Stimulated activated CD4-positive, alpha-beta T cell treated with anti-CD3 and anti-CD28 coated beads, Interleukin-12 subunit alpha, Interleukin-12 subunit beta, amount 100 ng/mL, for 48 hours (primary cell): Measurements from ENCODE around the gene TTC9.
A peak's percentile ranks its signal among the peaks of the same experiment; 100 is the strongest.

Experiments used
- DNase-seq, 3 donors: peaks; one replicate each; pipeline ENCODE4 v3.0.0-alpha.2; 2020; ENCODE audit warnings: low read depth in 2 of 3, low spot score in 1 of 3

The TTC9 gene

DNA sequence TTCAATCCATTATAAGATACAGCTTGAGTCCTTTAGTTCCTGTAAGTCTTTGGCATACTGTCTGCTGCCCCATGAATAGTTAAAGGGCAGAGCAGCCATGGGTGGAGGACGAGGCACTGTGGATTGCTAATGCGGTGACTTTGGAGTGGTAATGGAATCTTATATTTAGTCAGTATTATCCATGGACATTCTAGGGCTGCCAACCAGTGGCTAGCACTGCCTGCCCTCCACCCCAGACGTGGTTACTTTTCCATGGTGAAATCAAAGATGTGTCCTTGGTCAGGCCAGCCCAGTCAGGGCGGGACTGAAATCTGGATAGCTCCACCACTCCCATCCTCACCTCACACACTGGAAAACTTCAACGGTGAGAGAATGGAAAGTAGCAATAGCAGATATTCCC is 2.3 kb downstream of the TTC9 start:
- no peak for DNase-seq

DNA sequence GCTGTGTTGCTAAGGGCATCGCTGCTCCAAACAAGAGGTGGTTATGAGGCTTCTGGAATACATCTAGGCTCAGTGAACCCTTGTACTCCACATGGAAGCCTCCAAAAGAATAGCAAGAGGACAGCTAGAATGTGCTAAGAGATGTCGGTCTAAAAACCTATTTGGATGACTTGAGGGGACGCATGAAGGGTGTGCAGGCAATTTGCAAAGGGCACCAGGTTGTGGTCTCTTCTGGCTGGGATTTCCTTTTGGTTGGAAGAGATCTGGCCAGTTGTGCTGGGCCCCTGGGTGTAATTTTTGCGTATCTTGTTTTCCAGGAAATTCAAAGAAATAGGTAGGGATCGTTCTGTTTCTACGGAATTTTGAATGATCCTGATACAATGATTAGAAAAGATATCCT is 4.2 kb downstream of the TTC9 start:
- no peak for DNase-seq

DNA sequence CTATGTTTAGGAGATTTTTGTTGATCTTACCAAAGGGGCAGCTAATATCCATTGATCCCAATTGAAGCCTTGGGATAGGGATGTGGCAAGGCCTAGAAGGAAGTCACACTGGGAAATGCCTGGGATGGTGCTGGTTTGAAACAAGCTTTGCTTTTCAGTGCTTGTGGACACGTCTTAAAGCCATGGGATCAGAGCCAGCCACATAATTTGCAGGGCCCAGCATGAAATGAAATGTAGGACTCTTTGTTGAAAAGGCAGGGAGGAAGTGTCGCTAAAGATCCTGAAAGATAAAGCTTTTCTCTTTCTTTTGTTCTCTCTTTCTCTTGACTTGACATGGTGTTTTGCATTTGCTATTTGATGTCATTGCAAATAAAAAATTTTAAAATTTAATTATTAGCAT is 5.0 kb downstream of the TTC9 start:
- no peak for DNase-seq

DNA sequence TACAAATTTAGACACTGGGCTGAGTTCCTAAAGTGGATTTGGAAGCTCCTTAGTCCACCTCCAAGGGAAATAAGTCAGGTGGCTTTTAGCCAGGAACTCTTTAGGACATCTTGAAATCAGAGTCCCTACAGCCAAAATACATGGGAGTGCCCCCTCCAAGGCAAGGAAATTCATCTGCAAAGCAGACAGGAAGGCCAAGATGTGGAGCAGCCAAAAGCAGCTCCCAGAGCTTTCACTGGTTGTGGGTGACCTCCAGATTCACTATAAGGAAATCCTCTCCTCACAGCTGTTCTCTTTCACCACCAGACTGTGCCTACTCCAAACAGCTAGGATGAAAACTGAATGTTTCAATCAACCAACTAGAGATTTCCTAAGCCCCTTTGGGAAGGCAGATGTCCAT is 6.6 kb downstream of the TTC9 start:
- no peak for DNase-seq

DNA sequence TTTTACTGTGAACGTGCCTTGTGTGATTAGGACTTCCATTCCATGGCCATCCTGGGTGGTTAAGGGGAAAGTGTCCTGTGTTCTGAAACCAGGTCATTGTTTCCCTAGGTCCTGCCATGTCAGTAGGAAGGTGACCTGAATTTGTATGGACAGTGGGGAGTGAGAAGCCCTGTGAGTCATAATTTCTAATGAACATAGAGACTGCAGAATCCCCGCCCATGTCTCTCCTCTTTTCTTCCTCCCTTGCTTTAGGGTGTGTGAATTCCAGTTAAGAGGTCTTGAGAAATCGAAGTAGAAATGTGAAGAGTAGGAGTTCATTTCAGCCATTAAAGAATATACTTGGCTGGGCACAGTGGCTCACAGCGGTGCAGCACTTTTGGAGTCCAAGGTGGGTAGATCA is 8.1 kb downstream of the TTC9 start:
- no peak for DNase-seq

DNA sequence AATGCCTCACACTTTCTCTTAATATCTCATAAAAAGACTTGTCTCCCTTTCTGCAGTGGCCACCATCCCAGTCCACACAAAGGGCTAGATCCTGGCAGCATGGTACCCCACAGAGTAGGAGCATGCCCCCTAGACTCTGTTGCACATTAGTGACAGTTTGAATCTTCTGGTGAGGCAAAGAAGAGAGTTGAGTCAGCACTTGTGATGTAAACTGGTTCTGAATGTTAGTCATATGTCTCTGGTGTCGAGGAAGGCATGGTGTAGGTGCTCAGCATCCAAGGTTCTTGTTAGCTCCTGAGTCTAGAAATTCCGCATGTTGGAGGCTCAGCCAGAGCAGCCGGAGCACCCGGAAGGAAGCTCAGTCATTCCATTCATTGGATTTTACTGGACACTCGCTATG is 9.8 kb downstream of the TTC9 start:
- no peak for DNase-seq

DNA sequence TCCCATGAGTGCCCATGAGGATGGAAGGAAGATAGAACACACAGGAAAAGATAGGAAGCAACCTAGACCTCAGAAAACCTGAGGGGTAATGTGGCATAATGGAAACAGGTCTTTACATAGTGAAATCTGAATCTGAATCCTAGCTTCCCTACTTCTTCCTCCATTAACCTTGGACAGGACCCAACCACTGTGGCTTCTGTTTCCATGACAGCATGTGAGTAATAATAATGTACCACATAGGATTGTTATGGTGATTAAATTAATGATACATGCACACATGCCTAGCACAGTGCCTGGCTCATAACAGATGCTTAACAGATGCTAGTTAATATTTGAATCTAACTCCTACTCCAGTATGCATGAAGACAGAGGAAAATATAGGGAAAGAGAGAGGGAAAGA is 11.2 kb downstream of the TTC9 start:
- no peak for DNase-seq

DNA sequence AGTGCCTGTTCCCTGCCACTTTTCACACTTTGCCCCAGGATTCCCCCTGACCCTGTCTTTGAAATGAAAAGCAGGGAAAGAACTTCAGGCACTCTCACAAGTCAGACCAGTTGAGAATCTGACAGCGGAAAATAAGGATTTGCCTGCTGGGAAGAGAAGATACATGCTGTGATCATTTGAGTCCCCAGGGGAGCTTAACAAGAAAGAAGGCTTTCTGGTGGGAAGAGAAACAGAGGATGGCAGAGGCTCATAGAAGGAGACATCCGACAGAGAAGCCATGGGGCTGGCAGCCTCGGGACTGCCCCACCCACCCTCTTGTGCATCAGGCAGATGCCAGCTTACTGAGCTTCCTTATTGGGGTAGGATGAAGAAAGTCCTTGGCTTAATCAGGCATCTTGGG is 11.9 kb downstream of the TTC9 start:
- no peak for DNase-seq

DNA sequence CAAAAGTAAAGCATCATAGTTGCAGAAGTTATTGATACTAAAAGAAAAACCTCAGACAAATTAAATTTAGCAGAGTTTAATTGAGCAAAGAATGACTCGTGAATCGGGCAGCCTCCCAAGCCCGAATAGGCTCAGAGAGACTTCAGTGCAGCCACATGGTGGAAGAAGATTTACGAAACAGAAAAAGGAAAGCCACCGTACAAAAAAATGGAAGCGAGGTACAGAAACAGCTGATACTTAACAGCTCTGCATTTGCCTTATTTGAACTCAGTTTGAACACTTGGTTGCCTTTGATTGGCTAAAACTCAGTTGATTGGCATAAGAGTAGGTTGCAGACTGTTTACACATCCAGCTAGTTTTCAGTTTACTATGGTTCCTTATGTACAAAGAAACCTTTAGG is 12.9 kb downstream of the TTC9 start:
- DNase-seq, result no peak

DNA sequence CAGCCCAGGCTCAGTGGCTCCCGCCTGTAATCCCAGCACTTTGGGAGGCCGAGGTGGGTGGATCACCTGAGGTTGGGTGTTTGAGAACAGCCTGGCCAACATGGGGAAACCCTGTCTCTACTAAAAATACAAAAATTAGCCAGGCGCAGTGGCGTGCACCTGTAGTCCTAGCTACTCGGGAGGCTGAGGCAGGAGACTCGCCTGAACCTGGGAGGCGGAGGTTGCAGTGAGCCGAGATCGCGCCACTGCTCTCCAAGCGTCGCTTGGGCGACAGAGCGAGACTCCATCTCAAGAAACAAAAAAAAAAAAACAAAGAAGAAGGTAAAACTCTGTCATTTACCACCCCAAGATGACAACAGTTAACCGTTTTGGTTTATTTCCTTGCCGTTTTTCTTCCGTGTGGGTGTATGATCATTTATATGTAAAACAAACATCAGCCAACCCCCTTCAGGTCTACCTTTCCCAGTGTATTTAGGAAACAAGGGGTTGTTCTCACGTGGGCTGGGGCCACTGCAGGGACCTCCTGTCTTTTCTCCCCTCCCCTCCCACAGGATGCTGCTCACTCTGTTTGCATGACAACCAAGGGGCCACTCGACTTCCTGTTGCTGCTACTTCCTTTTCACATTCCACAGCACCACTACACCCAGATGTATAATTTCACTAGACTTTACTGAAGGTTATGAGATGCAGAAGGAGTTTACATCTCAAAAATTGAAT is 13.6 kb downstream of the TTC9 start:
- DNase-seq, result peak; percentile 51 to 66 (median 51)

DNA sequence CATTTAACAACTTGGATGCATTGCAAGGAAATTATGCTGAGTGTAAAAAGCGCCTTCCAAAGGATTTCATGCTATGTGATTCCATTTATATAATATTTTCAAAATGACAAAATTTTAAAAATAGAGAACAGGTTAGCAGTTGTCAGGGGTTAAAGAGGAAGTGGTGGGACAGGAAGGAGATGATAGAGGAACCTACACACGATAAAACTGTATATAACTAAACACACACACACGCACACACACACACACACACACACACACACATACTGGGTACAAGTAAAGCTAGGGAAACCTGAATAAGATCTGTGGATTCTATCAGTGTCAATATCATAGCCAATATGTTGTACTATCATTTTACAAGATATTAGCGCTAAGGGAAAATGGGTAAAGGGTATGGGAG is 17.2 kb downstream of the TTC9 start:
- no peak for DNase-seq

DNA sequence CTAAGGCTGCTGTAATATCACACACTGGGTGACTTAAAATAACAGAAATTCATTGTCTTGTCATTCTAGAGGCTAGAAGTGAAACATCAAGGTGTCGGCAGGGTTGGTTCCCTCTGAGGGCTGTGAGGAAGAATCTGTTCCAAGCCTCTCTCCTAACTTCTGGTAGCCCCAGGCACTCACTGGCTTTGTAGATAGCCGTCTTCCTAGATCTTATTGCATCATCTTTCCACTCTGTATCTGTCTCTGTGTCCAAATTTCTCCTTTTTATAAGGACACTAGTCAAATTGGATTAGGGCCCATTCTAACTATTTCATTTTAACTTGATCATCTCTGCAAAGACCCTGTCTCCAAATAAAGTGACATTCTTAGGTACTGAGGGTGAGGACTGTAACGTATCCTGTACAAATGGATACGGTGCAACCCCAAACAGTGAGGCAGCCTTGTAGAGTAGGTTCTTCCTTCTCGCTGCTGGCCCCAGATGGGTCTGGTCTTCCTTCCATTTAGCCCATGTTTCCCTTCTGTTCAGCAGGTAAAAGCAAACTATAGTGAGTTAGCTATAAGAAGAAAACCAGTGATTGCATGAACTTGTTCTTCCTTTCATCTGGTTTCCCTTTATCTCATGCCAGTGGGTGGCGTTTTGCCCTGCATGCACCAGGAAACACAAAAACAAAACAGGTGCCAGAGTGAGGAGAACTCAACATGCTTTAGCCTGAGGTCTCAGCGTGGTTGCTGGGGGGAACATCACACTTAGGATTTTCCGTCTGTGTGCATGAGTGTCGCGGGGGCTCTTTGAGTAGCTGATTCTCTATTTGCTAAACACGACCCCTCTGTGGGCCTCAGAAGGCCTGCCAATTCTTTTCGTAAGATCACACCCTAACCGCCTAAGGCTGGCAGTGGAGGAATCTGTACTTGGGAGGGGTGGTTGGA is 19.5 kb downstream of the TTC9 start:
- no peak for DNase-seq

DNA sequence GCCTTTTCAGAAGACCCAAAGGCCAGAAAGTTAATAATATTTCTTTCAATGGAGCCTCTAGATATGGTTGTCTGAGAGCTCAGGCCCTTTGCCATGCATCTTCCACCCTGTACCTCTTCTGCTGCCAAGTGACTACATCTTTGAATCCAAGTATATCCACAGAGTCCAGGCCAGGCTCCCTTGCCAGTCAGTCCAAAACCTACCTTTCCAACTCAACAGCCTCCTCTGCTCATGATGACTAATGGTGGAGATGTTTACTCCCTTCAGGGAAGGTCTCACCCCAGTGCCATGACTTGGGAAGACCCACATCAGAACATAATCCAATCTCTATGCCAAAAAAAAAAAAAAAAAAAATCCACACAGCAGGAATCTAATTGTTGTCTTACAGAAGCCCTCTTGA is 20.4 kb downstream of the TTC9 start:
- DNase-seq, result no peak

DNA sequence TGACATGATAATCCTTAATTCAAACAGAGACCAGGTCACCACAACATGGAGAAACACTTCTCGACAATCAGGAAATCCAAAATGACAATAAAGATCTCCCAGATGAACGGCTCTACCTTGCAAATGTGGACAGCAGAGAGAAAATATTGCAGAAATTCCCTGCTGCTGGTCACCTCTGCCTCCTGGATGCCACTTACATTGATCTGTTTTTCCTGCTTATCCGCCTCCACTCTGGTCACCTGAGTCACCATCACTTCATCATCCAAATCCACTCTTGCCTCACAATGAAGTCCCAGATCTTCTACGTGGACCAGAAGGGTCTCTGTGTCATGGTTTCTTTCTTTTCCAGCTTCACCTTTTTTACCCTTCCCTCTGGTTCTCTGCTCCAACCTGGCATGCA is 21.1 kb downstream of the TTC9 start:
- no peak for DNase-seq

DNA sequence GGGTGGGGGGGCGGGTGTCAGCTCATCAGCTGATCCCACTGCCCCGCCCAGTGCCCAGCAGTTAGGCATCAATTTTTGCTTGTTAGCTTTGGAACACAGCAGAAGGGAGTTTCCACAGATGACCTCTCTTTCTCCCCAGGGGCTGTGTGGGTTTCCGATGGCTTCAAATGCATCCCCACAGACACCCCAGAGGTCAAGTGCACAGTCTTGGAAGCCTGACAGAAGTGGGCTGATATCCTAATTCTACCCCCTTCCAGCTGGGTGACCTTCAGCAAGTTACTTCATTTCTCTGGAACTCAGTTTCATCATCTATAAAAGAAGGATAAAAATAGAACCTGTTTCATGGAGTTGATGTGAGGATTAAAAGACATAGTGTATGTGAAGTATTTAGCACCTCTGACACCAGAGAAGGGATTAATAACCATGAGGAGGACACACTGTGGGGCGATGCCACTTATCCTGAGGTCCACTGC is 22.0 kb downstream of the TTC9 start:
- DNase-seq, result no peak

DNA sequence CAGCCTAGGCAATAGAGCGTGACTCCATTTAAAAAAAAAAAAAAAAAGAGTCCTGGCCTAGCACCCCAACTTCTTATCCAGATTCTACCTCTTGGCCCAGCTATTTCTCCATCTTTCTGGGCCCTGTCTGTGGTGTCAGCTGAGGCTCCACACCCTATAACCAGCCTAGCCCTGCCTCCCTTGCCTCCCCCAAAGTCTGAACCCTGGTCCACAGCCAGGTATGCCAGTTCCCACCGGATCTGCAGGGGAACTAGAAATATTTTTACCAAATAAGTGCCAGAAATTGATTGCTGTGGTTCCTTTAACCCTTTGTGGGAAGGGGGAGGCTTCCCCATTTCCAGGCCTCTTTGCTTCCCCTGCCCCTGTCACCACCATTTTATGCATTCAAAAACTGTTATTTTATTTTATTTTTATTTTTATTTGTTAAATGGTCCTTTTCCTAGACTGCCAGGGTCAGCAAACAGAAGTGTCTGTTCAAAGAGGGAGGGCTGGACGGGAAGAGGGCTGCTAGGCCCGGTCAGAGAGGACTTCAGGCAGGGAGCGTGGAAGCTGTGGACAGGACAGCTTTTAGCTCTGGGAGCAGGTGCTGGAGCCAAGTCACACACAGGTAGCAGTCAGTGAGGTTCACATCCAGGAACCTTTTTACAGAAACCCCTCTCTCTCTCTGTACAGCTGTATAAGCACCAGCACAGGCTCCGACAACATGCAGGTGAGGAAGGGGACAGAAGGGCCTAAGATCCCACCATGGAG is 23.2 kb downstream of the TTC9 start:
- no peak for DNase-seq

DNA sequence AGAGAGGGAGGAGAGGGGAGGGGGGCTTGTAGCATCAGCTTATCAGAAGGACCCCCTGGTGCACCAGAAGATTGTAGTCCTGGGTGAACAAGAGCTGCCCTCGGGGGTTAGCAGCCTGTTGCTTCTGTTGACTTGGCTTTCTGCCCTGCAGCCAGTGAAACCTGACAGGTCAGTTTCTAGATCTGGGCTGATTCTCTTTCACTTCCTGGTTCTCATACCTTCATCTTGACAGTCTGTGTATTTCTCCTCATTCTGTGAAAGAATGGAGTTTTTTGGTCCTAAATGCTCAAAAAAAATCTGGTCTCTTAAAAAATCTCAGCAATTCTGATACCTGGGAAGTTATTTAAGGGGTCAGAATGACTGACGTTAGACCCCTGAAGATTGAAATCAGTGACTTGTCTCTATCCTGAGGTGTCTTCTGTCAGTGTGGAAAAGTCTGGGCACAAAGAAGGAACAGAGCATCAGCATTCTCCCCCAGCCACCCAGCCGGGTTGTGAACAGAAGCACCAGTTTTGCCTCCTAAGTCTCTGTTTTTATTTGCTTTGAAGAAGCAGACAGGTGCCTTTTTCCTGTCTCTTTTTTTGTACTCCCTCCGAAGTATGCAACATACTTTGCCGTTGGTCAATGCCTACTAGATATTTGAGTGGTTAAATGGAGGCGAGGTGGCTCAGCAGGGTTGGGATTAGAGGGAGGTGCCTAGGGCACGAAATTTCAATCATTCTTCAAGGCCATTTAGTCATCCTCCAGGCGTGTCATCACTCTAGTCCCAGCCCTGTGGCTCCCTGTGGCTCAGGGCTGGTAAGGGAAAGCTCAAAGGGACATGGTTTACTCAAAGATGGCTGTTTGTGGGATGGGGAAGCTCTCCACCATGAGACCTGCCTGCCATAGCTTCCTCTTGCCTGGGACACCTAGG is 24.0 kb downstream of the TTC9 start:
- DNase-seq, result no peak

DNA sequence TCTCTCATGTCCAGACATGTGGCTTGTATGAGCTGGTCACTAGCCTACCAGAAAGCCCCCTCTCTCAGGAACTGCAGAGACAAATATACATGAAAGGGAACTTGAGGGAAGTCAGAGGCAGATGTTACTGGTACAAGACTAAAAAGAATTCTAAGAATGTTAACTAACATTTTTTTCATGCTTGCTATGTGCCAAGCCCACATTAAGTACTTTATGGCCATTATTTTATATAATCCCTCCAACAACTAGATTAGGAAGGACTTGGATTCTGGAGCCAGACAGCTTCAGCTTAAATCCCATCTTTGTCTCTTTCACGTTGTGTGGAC is 24.6 kb downstream of the TTC9 start:
- DNase-seq, result no peak

DNA sequence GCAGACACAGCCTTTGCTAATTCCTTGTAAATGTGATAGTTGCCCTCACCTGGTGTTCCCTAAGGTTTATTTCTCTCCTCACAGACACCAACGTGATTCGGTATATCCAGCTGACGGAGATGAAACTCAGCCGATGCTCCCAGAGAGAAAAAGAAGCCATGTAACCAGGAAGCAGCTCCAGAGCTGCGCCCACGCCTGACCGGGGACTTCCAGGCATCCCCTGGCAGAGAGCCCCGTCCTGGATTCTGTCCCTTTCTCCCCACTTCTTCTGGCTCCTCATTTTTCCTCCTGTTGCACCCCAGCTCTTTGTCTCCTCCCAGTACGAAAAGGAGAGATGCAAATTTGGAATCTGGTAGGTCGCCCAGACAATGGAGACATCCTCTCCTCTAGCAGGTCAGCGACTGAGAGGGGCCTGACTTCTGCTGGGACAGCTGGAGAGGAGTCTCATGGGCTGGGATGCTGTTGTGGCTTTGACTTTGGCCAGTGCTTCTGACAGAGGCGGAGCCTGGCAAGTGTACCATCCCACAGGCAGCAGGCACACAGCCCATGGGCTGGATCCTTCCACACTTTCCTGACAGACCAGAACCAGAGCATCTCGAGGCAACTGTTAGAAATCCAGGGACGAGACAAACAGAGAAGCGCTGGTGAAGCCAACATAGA is 29.4 kb downstream of the TTC9 start:
- DNase-seq, result no peak
